Psoas muscle (tissue), 8 donors: ENCODE results near the gene WNT7B. TPM values are rescaled to one million over a fixed set of nuclear protein-coding genes. Genes with fewer than 3 reads are reported as not detected.

Source experiments
- ATAC-seq, 4 donors: fragments of 200-7000 bp; cut with Tn5 transposase; one replicate each; pipeline ENCODE4 v1.9.1; 2020; ENCODE audit warnings: moderate library complexity in 3 of 4, mild to moderate bottlenecking in 2 of 4
- DNase-seq, 2 donors: peaks; one replicate each; pipeline ENCODE4 v3.0.0-alpha.2; 2020
- H3K27ac ChIP-seq: fragments of 200-600 bp; one replicate; pipeline ENCODE4 v1.8.0; 2022
- H3K27me3 ChIP-seq, 3 donors: fragments of 200-600 bp in 1 of 3; one replicate each; pipeline versions ENCODE4 v1.6.1 to v1.8.0; 2013 to 2022; ENCODE audit warnings: low read length in 2 of 3, mild to moderate bottlenecking in 2 of 3, moderate library complexity in 1 of 3; ENCODE audit not compliant: insufficient read depth in 3 of 3
- H3K36me3 ChIP-seq, 2 donors: fragments of 200-600 bp in 1 of 2; one replicate each; pipeline versions ENCODE4 v1.6.1 to v1.8.0; 2013 to 2022; ENCODE audit warnings: low read depth in 1 of 2, mild to moderate bottlenecking in 1 of 2, moderate library complexity in 1 of 2; ENCODE audit not compliant: insufficient read depth in 1 of 2
- H3K4me1 ChIP-seq: fragments of 200-600 bp; one replicate; pipeline ENCODE4 v1.8.0; 2022
- H3K4me3 ChIP-seq: fragments of 200-600 bp; one replicate; pipeline ENCODE4 v1.8.0; 2022; ENCODE audit warnings: mild to moderate bottlenecking
- H3K9me3 ChIP-seq: fragments of 200-600 bp; one replicate; pipeline ENCODE4 v1.8.0; 2022
- CTCF ChIP-seq: fragments of 200-600 bp; IDR thresholded peaks from one replicate; pipeline ENCODE4 v1.8.0; 2022; ENCODE audit warnings: antibody characterized with exemption
- WGBS, 3 donors: extraction: QIAGEN DNeasy Blood & Tissue Kit; methylation state at CpG; one replicate each; pipeline versions ENCODE4 v1.1.6 to v1.1.7; 2013; 5-methylcytosine and 5-hydroxymethylcytosine counted together
- intact Hi-C, 2 donors: fragments of 100-400 bp; cut with DNase I; formaldehyde crosslinking; loops; one replicate each; pipeline versions ENCODE4 v1.11.0 to v1.14.2; 2022
- polyA plus RNA-seq, 3 donors: library from polyadenylated mRNA; stranded (reverse); fragments of 200-250 nt; gene quantifications; one replicate each; pipeline ENCODE4 v1.2.3, GENCODE V29; 2013
- total RNA-seq, 4 donors: library from RNA; stranded (reverse); fragmentation: NEBNext Ultra II Directional in 2 of 4; extraction: Animal tissue kit (Norgen Biotek cat#: 25700) in 2 of 4; gene quantifications; one replicate each; pipeline versions ENCODE4 v1.2.1 to v1.2.4, GENCODE V29; 2021 to 2023
- donor health status: healthy with polysubstance abuse.
- donor health status: DM: no; HTN: no; CAD: no; lungs with moderate emphysema.
- donor health status: Bipolar disorder and iron deficiency.
- donor health status: healthy.
- donor health status: DM: yes; HTN: yes; CAD: no.
- donor health status: DM: no; HTN: no; CAD: no.
- donor health status: DM: no; HTN: no; CAD: no.
- donor health status: DM: yes; HTN: yes; CAD: no.

Gene WNT7B
- total and polyA plus RNA-seq, 7 donors: 0.05 TPM; not detected in 6

GRCh38 chr22:45949258-45949870 lies 27.6 kb downstream of the WNT7B start:
- no peaks in the 10 kb centered on the region for H3K9me3 ChIP-seq
- DNase-seq: no peak
- intact Hi-C loops: no loop called here
- no peaks in the 10 kb centered on the region for H3K36me3 ChIP-seq
- no peak overlapping the region for H3K4me3 ChIP-seq
- no peak overlapping the region for H3K27ac ChIP-seq
- TF ChIP-seq CTCF: no peak
- WGBS, 3 donors: 79 to 84% (median 84%) methylated on average over 22 of the region's 22 CpGs
- ATAC-seq: no peak
- H3K4me1 ChIP-seq: no peaks in the 10 kb centered on the region
- H3K27me3 ChIP-seq: peaks cover 0 to 54% (median 14%) of the 10 kb centered on the region in 3 donors

- no peak overlapping the region for H3K27ac ChIP-seq
- intact Hi-C loops: no loop called here
- no peak for DNase-seq
Observed at GRCh38 chr22:45948081-45948648, 28.8 kb downstream of the WNT7B start.

GRCh38 chr22:45946805-45947600 lies 30.0 kb downstream of the WNT7B start:
- Histone ChIP-seq H3K36me3 (no peaks in the 10 kb centered on the region), H3K4me3 (no peak overlapping the region), H3K27ac (no peak overlapping the region), H3K27me3 (peaks cover 0 to 35% (median 10%) of the 10 kb centered on the region in 3 donors), H3K9me3 (no peaks in the 10 kb centered on the region), H3K4me1 (no peaks in the 10 kb centered on the region)
- 57 to 69% (median 62%) methylated on average over 17 of the region's 17 CpGs for WGBS, 3 donors
- ATAC-seq (no peak), DNase-seq (no peak)
- TF ChIP-seq CTCF: no peak
- intact Hi-C loops: no loop called here

More at GRCh38 chr22:45948081-45948648, 28.8 kb downstream of the WNT7B start:
- Histone ChIP-seq H3K4me3 (no peak overlapping the region), H3K4me1 (no peaks in the 10 kb centered on the region), H3K36me3 (no peaks in the 10 kb centered on the region), H3K27me3 (peaks cover 0 to 42% (median 10%) of the 10 kb centered on the region in 3 donors), H3K9me3 (no peaks in the 10 kb centered on the region)
- TF ChIP-seq CTCF: no peak
- peak in 2 of 4 donors; percentile 8 to 24 for ATAC-seq
- WGBS, 3 donors: 25 to 49% (median 30%) methylated on average over 20 to 21 of the region's 21 CpGs

GRCh38 chr22:45945621-45946106 lies 31.3 kb downstream of the WNT7B start:
- ATAC-seq: no peak
- Histone ChIP-seq H3K4me1 (no peaks in the 10 kb centered on the region), H3K4me3 (no peak overlapping the region), H3K27me3 (peaks cover 0 to 26% (median 3%) of the 10 kb centered on the region in 3 donors), H3K36me3 (no peaks in the 10 kb centered on the region), H3K9me3 (no peaks in the 10 kb centered on the region), H3K27ac (no peak overlapping the region)
- no peak for TF ChIP-seq CTCF
- DNase-seq: no peak
- WGBS, 3 donors: 62 to 72% (median 68%) methylated on average over 15 to 18 of the region's 18 CpGs
- intact Hi-C loops: no loop called here
